GM23338 (cell line): ENCODE measurements around the gene HDAC5. TPM values are rescaled to one million over a fixed set of nuclear protein-coding genes. Genes with fewer than 3 reads are reported as not detected.

Experiments used
- ATAC-seq: fragments of 200-7000 bp; cut with Tn5 transposase; 3 replicates; pipeline ENCODE4 v1.9.1; 2020
- DNase-seq: peaks from one replicate; pipeline ENCODE4 v3.0.0-alpha.2; 2015; ENCODE audit warnings: low spot score
- H2AFZ ChIP-seq: fragments of 200-600 bp; sonication (generic); 2 replicates; pipeline ENCODE4 v1.8.0; 2016; ENCODE audit warnings: antibody characterized with exemption, mild to moderate bottlenecking, moderate library complexity
- H3F3A ChIP-seq: fragments of 200-600 bp; sonication (generic); replicated peaks from 2 replicates; pipeline ENCODE4 v1.8.0; 2017; ENCODE audit warnings: antibody characterized with exemption, mixed run types, low read depth
- H3K27ac ChIP-seq: fragments of 200-600 bp; sonication (generic); 2 replicates; pipeline ENCODE4 v1.6.1; 2016; ENCODE audit warnings: low read depth
- H3K27me3 ChIP-seq: fragments of 200-600 bp; sonication (generic); 2 replicates; pipeline ENCODE4 v1.8.0; 2016; ENCODE audit warnings: mild to moderate bottlenecking, mixed run types, moderate library complexity; ENCODE audit not compliant: insufficient read depth
- H3K36me3 ChIP-seq: fragments of 200-600 bp; sonication (generic); 2 replicates; pipeline ENCODE4 v1.8.0; 2016; ENCODE audit warnings: mild to moderate bottlenecking; ENCODE audit not compliant: insufficient read depth
- H3K4me1 ChIP-seq: fragments of 200-600 bp; sonication (generic); 2 replicates; pipeline ENCODE4 v1.8.0; 2016; ENCODE audit warnings: mild to moderate bottlenecking, moderate library complexity; ENCODE audit not compliant: insufficient read depth
- H3K4me2 ChIP-seq: fragments of 200-600 bp; sonication (generic); 2 replicates; pipeline ENCODE4 v1.7.1; 2017; ENCODE audit warnings: mixed run types
- H3K4me3 ChIP-seq: fragments of 200-600 bp; sonication (generic); 2 replicates; pipeline ENCODE4 v1.6.1; 2016; ENCODE audit warnings: mixed run types
- H3K79me2 ChIP-seq: fragments of 200-600 bp; sonication (generic); replicated peaks from 2 replicates; pipeline ENCODE4 v1.8.0; 2017; ENCODE audit warnings: mild to moderate bottlenecking; ENCODE audit not compliant: insufficient read depth
- H3K9me2 ChIP-seq: fragments of 200-600 bp; sonication (generic); 2 replicates; pipeline ENCODE4 v1.8.0; 2017; ENCODE audit not compliant: insufficient read depth
- H4K20me1 ChIP-seq: fragments of 200-600 bp; sonication (generic); replicated peaks from 2 replicates; pipeline ENCODE4 v1.8.0; 2017; ENCODE audit warnings: mild to moderate bottlenecking; ENCODE audit not compliant: insufficient read depth
- H3K27ac Mint-ChIP-seq: 2 replicates; pipeline ENCODE4 v1.8.0; 2020; ENCODE audit warnings: inconsistent platforms, mild to moderate bottlenecking, moderate library complexity, mixed read lengths
- H3K27me3 Mint-ChIP-seq: 3 replicates; pipeline ENCODE4 v1.8.0; 2022; ENCODE audit warnings: low read depth, mild to moderate bottlenecking, moderate library complexity, mixed read lengths, inconsistent platforms; ENCODE audit not compliant: insufficient read depth, poor library complexity
- H3K36me3 Mint-ChIP-seq: 3 replicates; pipeline ENCODE4 v1.8.0; 2021; ENCODE audit warnings: low read depth, mild to moderate bottlenecking, inconsistent platforms, moderate library complexity, mixed read lengths
- H3K4me1 Mint-ChIP-seq: 3 replicates; pipeline ENCODE4 v1.8.0; 2020; ENCODE audit warnings: mild to moderate bottlenecking, inconsistent platforms, mixed read lengths
- H3K4me3 Mint-ChIP-seq: 3 replicates; pipeline ENCODE4 v1.8.0; 2021; ENCODE audit warnings: moderate library complexity, mild to moderate bottlenecking, inconsistent platforms, mixed read lengths
- H3K9me3 Mint-ChIP-seq: 3 replicates; pipeline ENCODE4 v1.8.0; 2020; ENCODE audit warnings: moderate library complexity, mild to moderate bottlenecking, inconsistent platforms, mixed read lengths
- CREB1 ChIP-seq: fragments of 250-450 bp; sonication (Bioruptor Pico); IDR thresholded peaks from 2 replicates; pipeline ENCODE4 v1.5.0; 2020; ENCODE audit warnings: low read depth, mild to moderate bottlenecking, moderate library complexity
- EZH2 ChIP-seq: fragments of 200-600 bp; sonication (generic); IDR thresholded peaks from one replicate; pipeline ENCODE4 v1.8.0; 2017; ENCODE audit warnings: antibody characterized with exemption, mild to moderate bottlenecking, low read depth; ENCODE audit not compliant: unreplicated experiment
- EZH2phosphoT487 ChIP-seq: fragments of 200-600 bp; sonication (generic); IDR thresholded peaks from one replicate; pipeline ENCODE4 v1.8.1; 2018; ENCODE audit warnings: antibody characterized with exemption; ENCODE audit not compliant: unreplicated experiment
- JUNB ChIP-seq: IDR thresholded peaks from one replicate; pipeline ENCODE4 v1.6.1; 2016; ENCODE audit warnings: antibody characterized with exemption; ENCODE audit not compliant: unreplicated experiment
- NANOG ChIP-seq: IDR thresholded peaks from 2 replicates; pipeline ENCODE4 v1.6.1; 2016; ENCODE audit warnings: antibody characterized with exemption, borderline replicate concordance
- STAT1 ChIP-seq: IDR thresholded peaks from one replicate; pipeline ENCODE4 v1.6.1; 2016; ENCODE audit warnings: antibody characterized with exemption; ENCODE audit not compliant: unreplicated experiment
- ZNF462 ChIP-seq: fragments of 250-450 bp; sonication (Bioruptor Pico); IDR thresholded peaks from 2 replicates; pipeline ENCODE4 v1.5.0; 2020; ENCODE audit warnings: mild to moderate bottlenecking, moderate library complexity
- polyA plus RNA-seq: library from polyadenylated mRNA; unstranded; fragments of >200 nt; fragmentation: Nextera tagmentation; extraction: Ambion mirVana; gene quantifications from 2 replicates; pipeline ENCODE4 v1.2.1, GENCODE V29; 2016
- total RNA-seq: library from RNA; depleted of rRNA; stranded (reverse); fragments of >200 nt; shearing (Covaris generic); gene quantifications from 2 replicates; pipeline ENCODE4 v1.2.3, GENCODE V29; 2014

Gene HDAC5
- total and polyA plus RNA-seq, 2 experiments from 2014 or later = 16.9 to 71.1 TPM

- ATAC-seq = no peak
These were observed 43.3 kb downstream of the HDAC5 start for GRCh38 chr17:44079877-44080821.

DNA sequence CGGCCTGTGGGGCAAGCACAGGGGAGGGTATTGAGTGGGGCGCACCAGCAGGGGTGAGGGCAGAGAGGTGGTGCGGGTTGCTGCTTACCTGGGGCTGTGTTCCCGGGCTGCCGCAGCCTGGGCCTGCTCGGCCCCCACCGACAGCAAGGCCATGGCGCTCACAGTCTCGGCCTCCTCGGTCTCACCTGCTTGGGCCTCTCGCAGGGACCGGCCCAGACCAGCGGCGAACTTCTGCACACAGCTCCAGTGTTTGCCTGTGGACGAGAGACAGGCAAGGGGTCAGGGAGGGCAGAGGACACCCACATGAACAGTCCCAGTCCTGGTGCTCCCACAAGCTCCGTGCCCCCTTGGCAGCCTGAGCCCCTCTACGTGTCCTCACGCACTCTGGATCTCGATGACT is 45.0 kb downstream of the HDAC5 start:
- Histone ChIP-seq H3K4me3 (no peak overlapping the region), H3K27ac (no peak overlapping the region), H3K4me1 (no peaks in the 10 kb centered on the region), H2AFZ (no peak overlapping the region), H3K79me2 (no peaks in the 10 kb centered on the region), H3K9me2 (no peaks in the 10 kb centered on the region), H4K20me1 (no peaks in the 10 kb centered on the region), H3K36me3 (peaks cover 9% of the 10 kb centered on the region; the same call in 1 of the 2 replicates), H3F3A (0 out of 2 replicates have a peak, but pooled peaks cover 5% of the 10 kb centered on the region), H3K4me2 (no peak overlapping the region), H3K27me3 (no peaks in the 10 kb centered on the region)
- peaks cover 19% of the 10 kb centered on the region for H3K4me1 Mint-ChIP-seq
- DNase-seq = no peak
- ATAC-seq = peak; percentile 16; the same call in 2 of the 3 replicates
- peaks cover 14% of the 10 kb centered on the region for H3K27me3 Mint-ChIP-seq
- no peak for TF ChIP-seq EZH2
- TF ChIP-seq JUNB = no peak
- no peak for TF ChIP-seq ZNF462
- no peak for TF ChIP-seq EZH2phosphoT487
- TF ChIP-seq STAT1 = no peak
- H3K4me3 Mint-ChIP-seq = no peak overlapping the region
- H3K9me3 Mint-ChIP-seq = no peaks in the 10 kb centered on the region; the same call in 1 of the 3 replicates
- H3K27ac Mint-ChIP-seq = 0 out of 2 replicates have a peak overlapping the region, but pooled peaks have one; percentile 30
- H3K36me3 Mint-ChIP-seq = peaks cover 82% of the 10 kb centered on the region

More at GRCh38 chr17:44079877-44080821, 43.3 kb downstream of the HDAC5 start:
- no peak for TF ChIP-seq EZH2phosphoT487
- TF ChIP-seq NANOG = no peak
- no peak for TF ChIP-seq EZH2
- TF ChIP-seq CREB1 (CRISPR knock-in tag) = no peak
- Histone ChIP-seq H3F3A (0 out of 2 replicates have a peak, but pooled peaks cover 13% of the 10 kb centered on the region), H3K4me3 (no peak overlapping the region), H4K20me1 (no peaks in the 10 kb centered on the region), H3K79me2 (no peaks in the 10 kb centered on the region), H2AFZ (no peak overlapping the region), H3K4me1 (peaks cover 5% of the 10 kb centered on the region; the same call in 1 of the 2 replicates), H3K27ac (no peak overlapping the region), H3K36me3 (no peaks in the 10 kb centered on the region; the same call in 1 of the 2 replicates), H3K27me3 (no peaks in the 10 kb centered on the region), H3K9me2 (no peaks in the 10 kb centered on the region), H3K4me2 (no peak overlapping the region)
- no peak overlapping the region for H3K4me3 Mint-ChIP-seq
- no peaks in the 10 kb centered on the region; the same call in 2 of the 3 replicates for H3K9me3 Mint-ChIP-seq
- peaks cover 28% of the 10 kb centered on the region for H3K4me1 Mint-ChIP-seq
- DNase-seq = no peak
- H3K36me3 Mint-ChIP-seq = peaks cover 79% of the 10 kb centered on the region
- no peak overlapping the region for H3K27ac Mint-ChIP-seq
- H3K27me3 Mint-ChIP-seq = peaks cover 18% of the 10 kb centered on the region
